ENCODE measurements around the gene ATP2A2. TPM values are rescaled to one million over a fixed set of nuclear protein-coding genes. Genes with fewer than 3 reads are reported as not detected.
A peak's percentile ranks its signal among the peaks of the same experiment; 100 is the strongest.
"Not testable (repeated sequence)": the region's sequence is repeated elsewhere in the genome, so short reads cannot be mapped to it uniquely, and the experiment has no call there.

ATP2A2 gene
- total RNA-seq, 2 donors from 2014 or later, result 52.7 to 61.6 TPM

- DNase-seq, result peak; percentile 16 to 49 (median 44)
- Histone ChIP-seq H3K4me1 (peaks cover 55% of the 10 kb centered on the region), H3K27ac (peak overlapping the region in 3 of 4 donors; percentile 84 to 89 (median 86)), H3K27me3 (no peaks in the 10 kb centered on the region), H3K4me3 (no peak overlapping the region), H3K36me3 (replicated peaks in 1 of 2; ENCODE audit: insufficient read depth in 1 of 2, low read depth in 2 of 2) (no peaks in the 10 kb centered on the region), H3K9me3 (no peaks in the 10 kb centered on the region)
- 73 to 83% methylated on average over 3 to 7 of the region's 7 CpGs for WGBS, 2 donors
- peak; percentile 27 for ATAC-seq
- TF ChIP-seq POLR2A (IDR thresholded peaks at IDR 0.05), result no peak
- TF ChIP-seq, protein P1, sequence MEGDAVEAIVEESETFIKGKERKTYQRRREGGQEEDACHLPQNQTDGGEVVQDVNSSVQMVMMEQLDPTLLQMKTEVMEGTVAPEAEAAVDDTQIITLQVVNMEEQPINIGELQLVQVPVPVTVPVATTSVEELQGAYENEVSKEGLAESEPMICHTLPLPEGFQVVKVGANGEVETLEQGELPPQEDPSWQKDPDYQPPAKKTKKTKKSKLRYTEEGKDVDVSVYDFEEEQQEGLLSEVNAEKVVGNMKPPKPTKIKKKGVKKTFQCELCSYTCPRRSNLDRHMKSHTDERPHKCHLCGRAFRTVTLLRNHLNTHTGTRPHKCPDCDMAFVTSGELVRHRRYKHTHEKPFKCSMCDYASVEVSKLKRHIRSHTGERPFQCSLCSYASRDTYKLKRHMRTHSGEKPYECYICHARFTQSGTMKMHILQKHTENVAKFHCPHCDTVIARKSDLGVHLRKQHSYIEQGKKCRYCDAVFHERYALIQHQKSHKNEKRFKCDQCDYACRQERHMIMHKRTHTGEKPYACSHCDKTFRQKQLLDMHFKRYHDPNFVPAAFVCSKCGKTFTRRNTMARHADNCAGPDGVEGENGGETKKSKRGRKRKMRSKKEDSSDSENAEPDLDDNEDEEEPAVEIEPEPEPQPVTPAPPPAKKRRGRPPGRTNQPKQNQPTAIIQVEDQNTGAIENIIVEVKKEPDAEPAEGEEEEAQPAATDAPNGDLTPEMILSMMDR (IDR thresholded peaks at IDR 0.05), result no peak
- intact Hi-C loops (cut with DNase I), result no loop called here
Observed at GRCh38 chr12:110249716-110250225, 31.3 kb upstream of the ATP2A2 start.

- Histone ChIP-seq H3K4me1 (peaks cover 50% of the 10 kb centered on the region), H3K27ac (no peak overlapping the region), H3K36me3 (replicated peaks in 1 of 2; ENCODE audit: insufficient read depth in 1 of 2, low read depth in 2 of 2) (no peaks in the 10 kb centered on the region), H3K27me3 (no peaks in the 10 kb centered on the region), H3K9me3 (no peaks in the 10 kb centered on the region), H3K4me3 (no peak overlapping the region)
- TF ChIP-seq POLR2A (IDR thresholded peaks at IDR 0.05), result no peak
- TF ChIP-seq, protein P1 (IDR thresholded peaks at IDR 0.05), result no peak
- ATAC-seq (no peak), DNase-seq (no peak)
- 87 to 88% methylated on average over 6 to 7 of the region's 7 CpGs for WGBS, 2 donors
- intact Hi-C loops (cut with DNase I), result no loop called here
Observed at GRCh38 chr12:110251381-110251780, 29.7 kb upstream of the ATP2A2 start.

GRCh38 chr12:110252716-110253115 lies 28.3 kb upstream of the ATP2A2 start:
- intact Hi-C loops (cut with DNase I), result no loop called here
- ATAC-seq (no peak), DNase-seq (no peak)
- no peak for TF ChIP-seq POLR2A (IDR thresholded peaks at IDR 0.05)
- TF ChIP-seq, protein P1 (IDR thresholded peaks at IDR 0.05), result no peak
- peak overlapping the region in 1 of 4 donors; percentile 35 for H3K27ac ChIP-seq
- no peaks in the 10 kb centered on the region for H3K9me3 ChIP-seq
- no peaks in the 10 kb centered on the region for H3K27me3 ChIP-seq
- H3K36me3 ChIP-seq (replicated peaks in 1 of 2; ENCODE audit: insufficient read depth in 1 of 2, low read depth in 2 of 2), result no peaks in the 10 kb centered on the region
- peaks cover 37% of the 10 kb centered on the region for H3K4me1 ChIP-seq
- 63 to 72% methylated on average over 8 to 9 of the region's 9 CpGs for WGBS, 2 donors
- no peak overlapping the region for H3K4me3 ChIP-seq

DNA sequence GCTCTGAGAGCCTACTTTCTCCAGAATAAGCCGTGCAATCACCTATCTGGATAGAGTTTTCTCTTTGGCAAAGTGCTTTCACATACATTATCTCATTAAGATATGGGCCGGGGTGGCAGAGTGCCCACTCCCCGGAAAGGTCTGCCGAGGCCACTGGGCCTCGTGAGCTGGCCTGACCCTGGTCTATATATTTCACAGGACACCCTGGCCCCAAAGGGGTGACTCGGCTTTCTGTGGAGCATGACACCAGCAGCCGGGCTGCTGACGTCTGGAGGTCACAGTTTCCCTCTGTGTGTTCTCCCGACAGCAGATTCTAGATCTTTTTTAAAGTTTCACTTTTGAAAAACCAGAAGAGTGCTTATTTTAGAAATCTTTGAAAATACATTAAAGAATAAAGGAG lies 27.9 kb upstream of the ATP2A2 start:
- 28 to 38% methylated on average over 9 of the region's 9 CpGs for WGBS, 2 donors
- peaks cover 33% of the 10 kb centered on the region for H3K4me1 ChIP-seq
- peak; percentile 50 to 74 (median 64) for DNase-seq
- H3K27me3 ChIP-seq, result no peaks in the 10 kb centered on the region
- peak overlapping the region in 1 of 4 donors; percentile 35 for H3K27ac ChIP-seq
- no peak overlapping the region for H3K4me3 ChIP-seq
- H3K36me3 ChIP-seq (replicated peaks in 1 of 2; ENCODE audit: insufficient read depth in 1 of 2, low read depth in 2 of 2), result no peaks in the 10 kb centered on the region
- intact Hi-C loops (cut with DNase I), result no loop called here
- H3K9me3 ChIP-seq, result no peaks in the 10 kb centered on the region
- TF ChIP-seq, protein P1 (IDR thresholded peaks at IDR 0.05), result no peak
- no peak for TF ChIP-seq POLR2A (IDR thresholded peaks at IDR 0.05)
- peak; percentile 64 for ATAC-seq

GRCh38 chr12:110254971-110255540 lies 26.0 kb upstream of the ATP2A2 start:
- DNase-seq, result no peak
- ATAC-seq, result no peak
- WGBS, 2 donors, result 55 to 61% methylated on average over 6 of the region's 6 CpGs

GRCh38 chr12:110255890-110256456 lies 25.1 kb upstream of the ATP2A2 start:
- intact Hi-C loops (cut with DNase I); H3K4me1 ChIP-seq: not testable (repeated sequence)

More at GRCh38 chr12:110254971-110255540, 26.0 kb upstream of the ATP2A2 start:
- Histone ChIP-seq H3K9me3 (no peaks in the 10 kb centered on the region), H3K27ac (no peak overlapping the region), H3K4me1 (peaks cover 14% of the 10 kb centered on the region), H3K4me3 (no peak overlapping the region), H3K36me3 (replicated peaks in 1 of 2; ENCODE audit: insufficient read depth in 1 of 2, low read depth in 2 of 2) (no peaks in the 10 kb centered on the region), H3K27me3 (no peaks in the 10 kb centered on the region)
- no peak for TF ChIP-seq POLR2A (IDR thresholded peaks at IDR 0.05)
- TF ChIP-seq, protein P1 (IDR thresholded peaks at IDR 0.05), result no peak
- intact Hi-C loops (cut with DNase I), result no loop called here

More at GRCh38 chr12:110255890-110256456, 25.1 kb upstream of the ATP2A2 start:
- not testable (repeated sequence) for DNase-seq; ATAC-seq; H3K36me3 ChIP-seq (replicated peaks in 1 of 2; ENCODE audit: insufficient read depth in 1 of 2, low read depth in 2 of 2); H3K4me3 ChIP-seq; H3K9me3 ChIP-seq; H3K27me3 ChIP-seq
- H3K27ac ChIP-seq, result peak overlapping the region in 1 of 4 donors; percentile 33
- 93 to 97% methylated on average over 11 of the region's 11 CpGs for WGBS, 2 donors

Data from body of pancreas (tissue), 4 donors.